ENCODE results near the gene PSMB7. TPM values are rescaled to one million over a fixed set of nuclear protein-coding genes. Genes with fewer than 3 reads are reported as not detected.

Gene PSMB7
- total and polyA plus RNA-seq, 2 donors from 2014 or later, result 105 to 250 TPM

DNA sequence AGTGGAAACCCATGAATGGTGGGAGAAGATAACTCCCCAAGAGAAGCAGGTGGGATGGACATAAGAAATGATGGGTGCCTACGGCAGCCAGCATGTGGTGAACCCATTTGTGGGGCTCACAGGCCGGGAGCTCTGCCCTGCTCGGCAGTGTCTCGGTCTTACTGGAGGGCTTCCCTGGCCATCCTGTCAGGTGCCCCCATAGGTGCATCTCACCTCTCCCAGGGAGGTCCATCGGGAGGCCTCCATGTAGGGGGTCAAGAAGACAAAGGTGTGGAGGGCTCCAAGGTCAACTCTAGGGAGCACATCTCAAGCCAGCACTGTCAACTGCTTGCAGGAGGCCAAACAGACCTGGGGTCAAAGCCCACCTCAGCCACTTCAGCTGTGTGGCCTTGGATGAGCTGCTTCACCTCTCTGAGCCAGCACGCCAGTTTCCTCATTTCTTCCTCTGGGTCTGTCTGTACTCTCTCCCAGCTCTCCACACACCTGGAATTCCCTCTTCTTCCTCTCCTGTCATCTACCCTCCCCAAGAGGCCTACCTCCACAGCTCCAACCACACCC is 24.5 kb upstream of the PSMB7 start:
- no peaks in the 10 kb centered on the region for H3K36me3 ChIP-seq (ENCODE audit: control insufficient read depth in 2 of 3, insufficient read depth in 3 of 3, low read length in 3 of 3)
- H3K9me3 ChIP-seq (ENCODE audit: control insufficient read depth in 2 of 3, insufficient read depth in 1 of 3, low read length in 3 of 3), result peaks cover 0 to 3% (median 2%) of the 10 kb centered on the region in 3 donors
- no peak overlapping the region for H3K4me3 ChIP-seq (ENCODE audit: low read length in 3 of 3)
- intact Hi-C loops (cut with DNase I), result no loop called here
- TF ChIP-seq, protein P1, sequence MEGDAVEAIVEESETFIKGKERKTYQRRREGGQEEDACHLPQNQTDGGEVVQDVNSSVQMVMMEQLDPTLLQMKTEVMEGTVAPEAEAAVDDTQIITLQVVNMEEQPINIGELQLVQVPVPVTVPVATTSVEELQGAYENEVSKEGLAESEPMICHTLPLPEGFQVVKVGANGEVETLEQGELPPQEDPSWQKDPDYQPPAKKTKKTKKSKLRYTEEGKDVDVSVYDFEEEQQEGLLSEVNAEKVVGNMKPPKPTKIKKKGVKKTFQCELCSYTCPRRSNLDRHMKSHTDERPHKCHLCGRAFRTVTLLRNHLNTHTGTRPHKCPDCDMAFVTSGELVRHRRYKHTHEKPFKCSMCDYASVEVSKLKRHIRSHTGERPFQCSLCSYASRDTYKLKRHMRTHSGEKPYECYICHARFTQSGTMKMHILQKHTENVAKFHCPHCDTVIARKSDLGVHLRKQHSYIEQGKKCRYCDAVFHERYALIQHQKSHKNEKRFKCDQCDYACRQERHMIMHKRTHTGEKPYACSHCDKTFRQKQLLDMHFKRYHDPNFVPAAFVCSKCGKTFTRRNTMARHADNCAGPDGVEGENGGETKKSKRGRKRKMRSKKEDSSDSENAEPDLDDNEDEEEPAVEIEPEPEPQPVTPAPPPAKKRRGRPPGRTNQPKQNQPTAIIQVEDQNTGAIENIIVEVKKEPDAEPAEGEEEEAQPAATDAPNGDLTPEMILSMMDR (IDR thresholded peaks at IDR 0.05; ENCODE audit: borderline replicate concordance, extremely low read depth, insufficient read depth), result no peak
- H3K27me3 ChIP-seq (ENCODE audit: control insufficient read depth, insufficient read depth, low read length), result no peaks in the 10 kb centered on the region
- FAIRE-seq, result no peak
- no peaks in the 10 kb centered on the region for H3K4me1 ChIP-seq (ENCODE audit: control insufficient read depth in 2 of 3, insufficient read depth in 2 of 3, low read depth in 1 of 3, low read length in 3 of 3)
- H3K9ac ChIP-seq (ENCODE audit: low read length in 3 of 3), result no peak overlapping the region
- no peak overlapping the region for H3K27ac ChIP-seq (ENCODE audit: low read depth in 2 of 2, low read length in 2 of 2)
- no peak for DNase-seq

DNA sequence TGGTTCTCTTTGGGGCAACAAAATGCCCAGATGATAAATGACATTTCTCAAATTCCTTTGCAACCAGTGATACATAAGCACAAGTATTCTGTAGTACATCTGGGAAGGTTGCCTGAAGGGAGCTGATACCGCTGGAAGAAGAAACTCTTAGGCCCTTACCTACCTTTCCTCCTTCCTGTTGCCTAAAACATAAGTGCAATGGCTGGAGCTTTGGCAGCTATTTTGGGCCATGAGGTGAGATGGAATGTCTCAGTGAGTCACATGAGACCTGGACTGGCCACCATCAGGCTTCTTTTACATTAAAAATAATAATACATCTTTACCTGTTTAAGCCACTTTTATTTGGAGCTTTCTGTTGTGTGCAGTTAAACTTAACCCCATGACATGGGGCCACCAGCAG is 23.8 kb upstream of the PSMB7 start:
- no peak overlapping the region for H3K27ac ChIP-seq (ENCODE audit: low read depth in 2 of 2, low read length in 2 of 2)
- H3K9ac ChIP-seq (ENCODE audit: low read length in 3 of 3), result no peak overlapping the region
- no peak overlapping the region for H3K4me3 ChIP-seq (ENCODE audit: low read length in 3 of 3)
- intact Hi-C loops (cut with DNase I), result no loop called here
- FAIRE-seq, result no peak
- H3K9me3 ChIP-seq (ENCODE audit: control insufficient read depth in 2 of 3, insufficient read depth in 1 of 3, low read length in 3 of 3), result peaks cover 0 to 3% (median 2%) of the 10 kb centered on the region in 3 donors
- TF ChIP-seq, protein P1 (IDR thresholded peaks at IDR 0.05; ENCODE audit: borderline replicate concordance, extremely low read depth, insufficient read depth), result no peak
- no peaks in the 10 kb centered on the region for H3K4me1 ChIP-seq (ENCODE audit: control insufficient read depth in 2 of 3, insufficient read depth in 2 of 3, low read depth in 1 of 3, low read length in 3 of 3)
- no peak for DNase-seq
- H3K27me3 ChIP-seq (ENCODE audit: control insufficient read depth, insufficient read depth, low read length), result no peaks in the 10 kb centered on the region
- no peaks in the 10 kb centered on the region for H3K36me3 ChIP-seq (ENCODE audit: control insufficient read depth in 2 of 3, insufficient read depth in 3 of 3, low read length in 3 of 3)

DNA sequence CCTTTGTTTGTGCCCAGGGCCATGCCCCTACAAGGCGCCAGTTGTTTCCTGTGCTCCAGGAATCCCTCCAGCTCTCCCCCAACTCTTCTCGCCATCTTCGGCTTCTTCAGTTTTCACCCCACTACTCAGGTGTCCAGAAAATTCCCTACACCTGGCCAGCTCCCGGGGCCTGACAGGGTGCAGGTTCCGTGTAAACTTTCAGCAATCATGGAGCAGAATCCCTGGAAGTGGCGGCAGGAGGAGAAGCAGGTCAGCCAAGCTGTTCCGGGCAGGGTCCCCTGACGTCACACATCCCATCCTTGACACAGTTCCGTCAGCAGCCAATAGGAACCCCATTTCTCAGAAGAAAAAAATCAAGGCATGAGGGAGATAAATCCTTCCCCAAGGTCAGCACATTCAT is 22.8 kb upstream of the PSMB7 start:
- Histone ChIP-seq H3K27ac (ENCODE audit: low read depth in 2 of 2, low read length in 2 of 2) (no peak overlapping the region), H3K9me3 (ENCODE audit: control insufficient read depth in 2 of 3, insufficient read depth in 1 of 3, low read length in 3 of 3) (peaks cover 0 to 3% (median 2%) of the 10 kb centered on the region in 3 donors), H3K36me3 (ENCODE audit: control insufficient read depth in 2 of 3, insufficient read depth in 3 of 3, low read length in 3 of 3) (no peaks in the 10 kb centered on the region), H3K27me3 (ENCODE audit: control insufficient read depth, insufficient read depth, low read length) (no peaks in the 10 kb centered on the region), H3K4me3 (ENCODE audit: low read length in 3 of 3) (no peak overlapping the region), H3K9ac (ENCODE audit: low read length in 3 of 3) (no peak overlapping the region), H3K4me1 (ENCODE audit: control insufficient read depth in 2 of 3, insufficient read depth in 2 of 3, low read depth in 1 of 3, low read length in 3 of 3) (no peaks in the 10 kb centered on the region)
- DNase-seq, result no peak
- no peak for FAIRE-seq
- TF ChIP-seq, protein P1 (IDR thresholded peaks at IDR 0.05; ENCODE audit: borderline replicate concordance, extremely low read depth, insufficient read depth), result no peak
- intact Hi-C loops (cut with DNase I), result no loop called here

DNA sequence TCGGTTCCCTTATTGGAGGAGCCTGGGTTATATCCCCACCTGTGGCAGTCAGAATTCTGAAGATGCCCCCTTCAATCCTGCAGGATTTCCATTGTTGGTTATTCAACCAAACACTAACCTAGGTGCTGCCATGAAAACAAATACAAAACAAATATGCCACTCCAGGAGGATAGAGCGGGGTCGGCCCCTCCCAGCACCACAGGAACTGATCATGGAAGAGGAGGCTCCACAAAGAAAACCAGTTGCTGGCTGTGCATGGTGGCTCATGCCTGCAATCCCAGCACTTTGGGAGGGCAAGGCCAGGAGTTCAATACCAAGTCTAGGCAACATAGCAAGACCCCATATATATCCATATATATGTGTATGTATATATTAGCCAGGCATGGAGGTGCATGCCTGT is 21.8 kb upstream of the PSMB7 start:
- Histone ChIP-seq H3K4me3 (ENCODE audit: low read length in 3 of 3) (no peak overlapping the region), H3K9ac (ENCODE audit: low read length in 3 of 3) (no peak overlapping the region), H3K9me3 (ENCODE audit: control insufficient read depth in 2 of 3, insufficient read depth in 1 of 3, low read length in 3 of 3) (peaks cover 0 to 3% (median 0%) of the 10 kb centered on the region in 3 donors), H3K27me3 (ENCODE audit: control insufficient read depth, insufficient read depth, low read length) (no peaks in the 10 kb centered on the region), H3K36me3 (ENCODE audit: control insufficient read depth in 2 of 3, insufficient read depth in 3 of 3, low read length in 3 of 3) (no peaks in the 10 kb centered on the region), H3K27ac (ENCODE audit: low read depth in 2 of 2, low read length in 2 of 2) (no peak overlapping the region), H3K4me1 (ENCODE audit: control insufficient read depth in 2 of 3, insufficient read depth in 2 of 3, low read depth in 1 of 3, low read length in 3 of 3) (no peaks in the 10 kb centered on the region)
- no peak for DNase-seq
- TF ChIP-seq, protein P1 (IDR thresholded peaks at IDR 0.05; ENCODE audit: borderline replicate concordance, extremely low read depth, insufficient read depth), result no peak
- intact Hi-C loops (cut with DNase I), result no loop called here
- FAIRE-seq, result no peak

Measured in kidney (tissue), 14 donors.